HCT116 (cell line): ENCODE data around the gene HORMAD1. TPM values are rescaled to one million over a fixed set of nuclear protein-coding genes. Genes with fewer than 3 reads are reported as not detected.

Experiments used
- ATAC-seq: fragments of 200-7000 bp; cut with Tn5 transposase; 2 replicates; pipeline ENCODE4 v1.9.1; 2020; ENCODE audit warnings: mild to moderate bottlenecking, moderate library complexity
- BruUV-seq: library from RNA; stranded (reverse); fragments of 400-500 nt; replicated peaks from 2 replicates; lab custom pipeline; 2021; lab: Mats Ljungman, UMichigan
- CTCF ChIA-PET: fragments of 300-600 bp; sonication (Branson Sonifier 250); formaldehyde crosslinking; loops from one replicate; lab custom pipeline; 2021; ENCODE audit warnings: antibody characterized with exemption; lab: Charles Lee
- POLR2A ChIA-PET: fragments of 300-600, 350-600 bp; sonication (Branson Sonifier 250); formaldehyde crosslinking; loops from one replicate; lab custom pipeline; 2021; ENCODE audit warnings: antibody characterized with exemption; lab: Charles Lee
- RAD21 ChIA-PET, 2 experiments: fragments of 300-600 bp; sonication (Branson Sonifier 250); formaldehyde crosslinking; loops; one replicate each; lab custom pipeline; 2023; ENCODE audit warnings: low total read pairs in 2 of 2; ENCODE audit not compliant: uncharacterized antibody in 2 of 2, unreplicated experiment in 2 of 2, low non-redundant PET in 1 of 2; lab: Charles Lee
- DNase-seq: peaks from one replicate; pipeline ENCODE4 v3.0.0-alpha.2; 2010; ENCODE audit warnings: low read depth, low spot score
- H2AFZ ChIP-seq: fragments of 200-600 bp; shearing (Covaris generic), sonication (generic); 2 replicates; pipeline ENCODE4 v1.6.1; 2017; ENCODE audit warnings: low read depth, mixed run types, mixed read lengths, antibody characterized with exemption, low read length; ENCODE audit not compliant: poor library complexity, severe bottlenecking
- H3K27ac ChIP-seq: 2 replicates; pipeline ENCODE4 v1.5.1; 2012; ENCODE audit warnings: low read depth, low read length
- H3K27me3 ChIP-seq: fragments of 200-600 bp; sonication (generic); 2 replicates; pipeline ENCODE4 v1.6.1; 2016; ENCODE audit warnings: mixed run types, low read length, mixed read lengths; ENCODE audit not compliant: insufficient read depth
- H3K36me3 ChIP-seq, 2 experiments: fragments of 200-500 bp in 1 of 2; fragments of 200-600 bp in 1 of 2; sonication (Bioruptor generic) in 1 of 2; sonication (generic) in 1 of 2; 2 replicates each; pipeline versions ENCODE4 v1.5.1 to v1.6.1; 2014 to 2016; ENCODE audit warnings: low read length in 2 of 2, inconsistent platforms in 1 of 2, mixed read lengths in 1 of 2, mixed run types in 1 of 2; ENCODE audit not compliant: insufficient read depth in 2 of 2, control insufficient read depth in 1 of 2
- H3K4me1 ChIP-seq, 2 experiments: fragments of 200-600 bp in 1 of 2; sonication (generic) in 1 of 2; 2 replicates each; pipeline versions ENCODE4 v1.5.1 to v1.6.1; 2012 to 2017; ENCODE audit warnings: low read length in 2 of 2, inconsistent platforms in 1 of 2, mild to moderate bottlenecking in 1 of 2, mixed read lengths in 1 of 2, mixed run types in 1 of 2, moderate library complexity in 1 of 2; ENCODE audit not compliant: insufficient read depth in 2 of 2, control insufficient read depth in 1 of 2
- H3K4me2 ChIP-seq: fragments of 200-600 bp; sonication (generic); 2 replicates; pipeline ENCODE4 v1.6.1; 2017; ENCODE audit warnings: mixed run types, low read length, mixed read lengths
- H3K4me3 ChIP-seq, 2 experiments: fragments of 200-600 bp in 1 of 2; sonication (generic) in 1 of 2; replicated peaks in 1 of 2; 2 replicates each; pipeline ENCODE4 v1.5.1; 2011 to 2016; ENCODE audit warnings: low read length in 2 of 2, control low read depth in 1 of 2, low read depth in 1 of 2, mild to moderate bottlenecking in 1 of 2, mixed read lengths in 1 of 2, mixed run types in 1 of 2
- H3K79me2 ChIP-seq: fragments of 200-600 bp; sonication (generic); 2 replicates; pipeline ENCODE4 v1.6.1; 2017; ENCODE audit warnings: mild to moderate bottlenecking, mixed run types, low read length, moderate library complexity, mixed read lengths; ENCODE audit not compliant: insufficient read depth
- H3K9ac ChIP-seq: fragments of 200-600 bp; sonication (generic); 2 replicates; pipeline ENCODE4 v1.6.1; 2016; ENCODE audit warnings: low read length, mixed read lengths
- H3K9me2 ChIP-seq: fragments of 200-600 bp; sonication (generic), shearing (Covaris generic); 2 replicates; pipeline ENCODE4 v1.6.1; 2017; ENCODE audit warnings: mixed run types, mild to moderate bottlenecking, moderate library complexity; ENCODE audit not compliant: insufficient read depth
- H3K9me3 ChIP-seq, 2 experiments: fragments of 200-500 bp in 1 of 2; fragments of 200-600 bp in 1 of 2; sonication (Bioruptor generic) in 1 of 2; sonication (generic) in 1 of 2; 2 replicates each; pipeline ENCODE4 v1.6.1; 2014 to 2017; ENCODE audit warnings: low read length in 2 of 2, mixed read lengths in 2 of 2, inconsistent platforms in 1 of 2, low read depth in 1 of 2, mild to moderate bottlenecking in 1 of 2, mixed run types in 1 of 2, moderate library complexity in 1 of 2; ENCODE audit not compliant: control insufficient read depth in 1 of 2, insufficient read depth in 1 of 2
- H4K20me1 ChIP-seq: fragments of 200-600 bp; sonication (generic), shearing (Covaris generic); 2 replicates; pipeline ENCODE4 v1.6.1; 2017; ENCODE audit warnings: mixed run types, mild to moderate bottlenecking, moderate library complexity; ENCODE audit not compliant: insufficient read depth
- ATF3 ChIP-seq: IDR thresholded peaks from 2 replicates; pipeline ENCODE4 v1.6.1; 2012
- CBX3 ChIP-seq: IDR thresholded peaks from 2 replicates; pipeline ENCODE4 v1.6.1; 2012; ENCODE audit warnings: low read depth
- EGR1 ChIP-seq: IDR thresholded peaks from 2 replicates; pipeline ENCODE4 v1.6.1; 2012; ENCODE audit warnings: low read depth
- ELF1 ChIP-seq: IDR thresholded peaks from 2 replicates; pipeline ENCODE4 v1.6.1; 2012; ENCODE audit warnings: low read depth, borderline replicate concordance
- EZH2 ChIP-seq: fragments of 200-600 bp; sonication (generic); IDR thresholded peaks from 2 replicates; pipeline ENCODE4 v1.6.1; 2017; ENCODE audit warnings: antibody characterized with exemption, mixed run types
- EZH2phosphoT487 ChIP-seq: fragments of 200-600 bp; IDR thresholded peaks from 2 replicates; pipeline ENCODE4 v1.6.1; 2018; ENCODE audit warnings: antibody characterized with exemption, borderline replicate concordance
- JUND ChIP-seq: IDR thresholded peaks from 2 replicates; pipeline ENCODE4 v1.6.1; 2012
- POLR2AphosphoS5 ChIP-seq: IDR thresholded peaks from 2 replicates; pipeline ENCODE4 v1.6.1; 2011; ENCODE audit warnings: mild to moderate bottlenecking, low read depth, low read length, moderate library complexity
- REST ChIP-seq: IDR thresholded peaks from 2 replicates; pipeline ENCODE4 v1.6.1; 2012; ENCODE audit warnings: low read depth
- SIN3A ChIP-seq: IDR thresholded peaks from 2 replicates; pipeline ENCODE4 v1.6.1; 2012; ENCODE audit warnings: low read depth
- SP1 ChIP-seq: IDR thresholded peaks from 2 replicates; pipeline ENCODE4 v1.6.1; 2012; ENCODE audit warnings: low read depth
- SRF ChIP-seq: IDR thresholded peaks from 2 replicates; pipeline ENCODE4 v1.6.1; 2012; ENCODE audit warnings: low read depth
- TCF7L2 ChIP-seq: IDR thresholded peaks from 2 replicates; pipeline ENCODE4 v1.7.0; 2011; ENCODE audit warnings: borderline replicate concordance, inconsistent platforms; ENCODE audit not compliant: insufficient read depth, insufficient read length; ENCODE audit errors: extremely low read depth
- YY1 ChIP-seq: IDR thresholded peaks from 2 replicates; pipeline ENCODE4 v1.6.1; 2011; ENCODE audit warnings: low read length, low read depth, moderate library complexity, mild to moderate bottlenecking; ENCODE audit not compliant: insufficient replicate concordance; ENCODE audit errors: extremely low read depth
- ZFX ChIP-seq: fragments of 450-650 bp; IDR thresholded peaks from 2 replicates; pipeline ENCODE4 v1.6.1; 2017
- ZNF274 ChIP-seq: fragments of 200-500 bp; sonication (Bioruptor generic); IDR thresholded peaks from 2 replicates; pipeline ENCODE4 v1.6.1; 2014; ENCODE audit warnings: mild to moderate bottlenecking, low read depth, low read length, inconsistent platforms
- intact Hi-C: fragments of 100-400 bp; cut with micrococcal nuclease; formaldehyde crosslinking; loops from 2 replicates; pipeline ENCODE4 v1.10.0; 2022
- total RNA-seq: library from RNA; stranded (reverse); gene quantifications from one replicate; pipeline ENCODE4 v1.2.1, GENCODE V29; 2021; ENCODE audit not compliant: unreplicated experiment

HORMAD1 gene
- total RNA-seq, 1 experiment from 2014 or later: not detected

GRCh38 chr1:150762552-150762951 is 41.9 kb upstream of the HORMAD1 start:
- RAD21 ChIA-PET: no interaction called here
- Histone ChIP-seq H3K27ac (no peak overlapping the region), H3K4me3 (no peak overlapping the region), H2AFZ (no peak overlapping the region), H4K20me1 (no peaks in the 10 kb centered on the region), H3K4me2 (no peak overlapping the region), H3K79me2 (no peaks in the 10 kb centered on the region), H3K9me2 (no peaks in the 10 kb centered on the region), H3K4me1 (no peaks in the 10 kb centered on the region), H3K9me3 (no peaks in the 10 kb centered on the region), H3K36me3 (no peaks in the 10 kb centered on the region), H3K9ac (no peak overlapping the region), H3K27me3 (no peaks in the 10 kb centered on the region)
- CTCF ChIA-PET: no interaction called here
- TF ChIP-seq SRF (no peak), SIN3A (no peak), SP1 (no peak), ATF3 (no peak), REST (no peak), ZNF274 (no peak), EZH2 (no peak), EGR1 (no peak)
- DNase-seq (no peak), ATAC-seq (no peak)
- intact Hi-C loops: no loop called here
- POLR2A ChIA-PET: no interaction called here
- no TSS peak for BruUV-seq

GRCh38 chr1:150761801-150762200 is 41.1 kb upstream of the HORMAD1 start:
- ChIA-PET CTCF (no interaction called here), POLR2A (no interaction called here), RAD21 (no interaction called here)
- H3K27me3 ChIP-seq: no peaks in the 10 kb centered on the region
- intact Hi-C loops: no loop called here
- no peak overlapping the region for H3K4me2 ChIP-seq
- ATAC-seq (no peak), DNase-seq (no peak)
- no peak overlapping the region for H3K27ac ChIP-seq
- H2AFZ ChIP-seq: no peak overlapping the region
- no peaks in the 10 kb centered on the region for H3K79me2 ChIP-seq
- no peaks in the 10 kb centered on the region for H3K36me3 ChIP-seq
- no peaks in the 10 kb centered on the region for H4K20me1 ChIP-seq
- H3K9ac ChIP-seq: no peak overlapping the region
- H3K9me3 ChIP-seq: no peaks in the 10 kb centered on the region
- BruUV-seq: no TSS peak
- no peak overlapping the region for H3K4me3 ChIP-seq
- no peaks in the 10 kb centered on the region for H3K4me1 ChIP-seq
- no peaks in the 10 kb centered on the region for H3K9me2 ChIP-seq
- TF ChIP-seq ELF1 (no peak), JUND (no peak), POLR2AphosphoS5 (no peak), CBX3 (no peak), EZH2phosphoT487 (no peak), ATF3 (no peak), YY1 (no peak), TCF7L2 (no peak), ZFX (no peak)
